ENCODE results near the gene TRIO.

The TRIO gene

GRCh38 chr5:14161825-14162556 is 18.8 kb downstream of the TRIO start:
- H3K4me2 ChIP-seq (ENCODE audit: low read depth, low read length, poor library complexity, severe bottlenecking): no peak overlapping the region
- no peak overlapping the region for H3K27ac ChIP-seq (ENCODE audit: low read depth, low read length)

GRCh38 chr5:14164164-14165163 is 21.3 kb downstream of the TRIO start:
- Histone ChIP-seq H3K4me3 (ENCODE audit: insufficient read depth, low read length, poor library complexity, severe bottlenecking) (no peak overlapping the region), H3K9me2 (replicated peaks; ENCODE audit: insufficient read depth, low read length) (no peaks in the 10 kb centered on the region), H3K79me2 (ENCODE audit: insufficient read depth, low read length) (peaks cover 11% of the 10 kb centered on the region; the same call in 1 of the 2 replicates), H3K4me2 (ENCODE audit: low read depth, low read length, poor library complexity, severe bottlenecking) (no peak overlapping the region), H3F3A (ENCODE audit: insufficient read depth) (no peaks in the 10 kb centered on the region), H3K9ac (ENCODE audit: low read length) (no peak overlapping the region), H3K36me3 (ENCODE audit: low read length) (no peaks in the 10 kb centered on the region), H3K27me3 (ENCODE audit: low read length) (no peaks in the 10 kb centered on the region), H3K9me3 (ENCODE audit: insufficient read depth, low read length) (no peaks in the 10 kb centered on the region), H3K27ac (ENCODE audit: low read depth, low read length) (no peak overlapping the region), H2AFZ (ENCODE audit: low read depth, low read length, severe bottlenecking) (no peak overlapping the region), H4K20me1 (ENCODE audit: low read depth, low read length) (peaks cover 17% of the 10 kb centered on the region)
- TF ChIP-seq EZH2phosphoT487 (conservative IDR thresholded peaks at IDR 0.05; ENCODE audit: low read length) (no peak), CTCF (IDR thresholded peaks at IDR 0.05; ENCODE audit: insufficient read depth, low read length, poor library complexity, severe bottlenecking) (no peak)

More at GRCh38 chr5:14161825-14162556, 18.8 kb downstream of the TRIO start:
- Histone ChIP-seq H4K20me1 (ENCODE audit: low read depth, low read length) (peaks cover 6% of the 10 kb centered on the region; the same call in 1 of the 2 replicates), H3K4me3 (ENCODE audit: insufficient read depth, low read length, poor library complexity, severe bottlenecking) (no peak overlapping the region), H3K9me3 (ENCODE audit: insufficient read depth, low read length) (no peaks in the 10 kb centered on the region), H3K9me2 (replicated peaks; ENCODE audit: insufficient read depth, low read length) (no peaks in the 10 kb centered on the region), H2AFZ (ENCODE audit: low read depth, low read length, severe bottlenecking) (no peak overlapping the region), H3K9ac (ENCODE audit: low read length) (no peak overlapping the region), H3K79me2 (ENCODE audit: insufficient read depth, low read length) (peaks cover 11% of the 10 kb centered on the region; the same call in 1 of the 2 replicates), H3K36me3 (ENCODE audit: low read length) (no peaks in the 10 kb centered on the region), H3K27me3 (ENCODE audit: low read length) (no peaks in the 10 kb centered on the region), H3F3A (ENCODE audit: insufficient read depth) (no peaks in the 10 kb centered on the region)
- TF ChIP-seq CTCF (IDR thresholded peaks at IDR 0.05; ENCODE audit: insufficient read depth, low read length, poor library complexity, severe bottlenecking) (no peak), EZH2phosphoT487 (conservative IDR thresholded peaks at IDR 0.05; ENCODE audit: low read length) (no peak)

- no peak overlapping the region for H2AFZ ChIP-seq (ENCODE audit: low read depth, low read length, severe bottlenecking)
- TF ChIP-seq EZH2phosphoT487 (conservative IDR thresholded peaks at IDR 0.05; ENCODE audit: low read length): no peak
- no peak for TF ChIP-seq CTCF (IDR thresholded peaks at IDR 0.05; ENCODE audit: insufficient read depth, low read length, poor library complexity, severe bottlenecking)
- H3K9me3 ChIP-seq (ENCODE audit: insufficient read depth, low read length): no peaks in the 10 kb centered on the region
- H3K4me2 ChIP-seq (ENCODE audit: low read depth, low read length, poor library complexity, severe bottlenecking): no peak overlapping the region
- H3F3A ChIP-seq (ENCODE audit: insufficient read depth): no peaks in the 10 kb centered on the region
- H3K36me3 ChIP-seq (ENCODE audit: low read length): no peaks in the 10 kb centered on the region
- no peak overlapping the region for H3K9ac ChIP-seq (ENCODE audit: low read length)
- H3K4me3 ChIP-seq (ENCODE audit: insufficient read depth, low read length, poor library complexity, severe bottlenecking): no peak overlapping the region
- no peaks in the 10 kb centered on the region for H3K27me3 ChIP-seq (ENCODE audit: low read length)
- H3K79me2 ChIP-seq (ENCODE audit: insufficient read depth, low read length): peaks cover 6% of the 10 kb centered on the region; the same call in 1 of the 2 replicates
- no peak overlapping the region for H3K27ac ChIP-seq (ENCODE audit: low read depth, low read length)
- H4K20me1 ChIP-seq (ENCODE audit: low read depth, low read length): peaks cover 18% of the 10 kb centered on the region
- H3K9me2 ChIP-seq (replicated peaks; ENCODE audit: insufficient read depth, low read length): no peaks in the 10 kb centered on the region
Measured at GRCh38 chr5:14165375-14166106, 22.4 kb downstream of the TRIO start.
